Psoas muscle (tissue), 8 donors: ENCODE data around the gene KCP. TPM values are rescaled to one million over a fixed set of nuclear protein-coding genes. Genes with fewer than 3 reads are reported as not detected.

Experiments
- ATAC-seq, 4 donors: fragments of 200-7000 bp; cut with Tn5 transposase; one replicate each; pipeline ENCODE4 v1.9.1; 2020; ENCODE audit warnings: moderate library complexity in 3 of 4, mild to moderate bottlenecking in 2 of 4
- DNase-seq, 2 donors: peaks; one replicate each; pipeline ENCODE4 v3.0.0-alpha.2; 2020
- H3K27ac ChIP-seq: fragments of 200-600 bp; one replicate; pipeline ENCODE4 v1.8.0; 2022
- H3K27me3 ChIP-seq, 3 donors: fragments of 200-600 bp in 1 of 3; one replicate each; pipeline versions ENCODE4 v1.6.1 to v1.8.0; 2013 to 2022; ENCODE audit warnings: low read length in 2 of 3, mild to moderate bottlenecking in 2 of 3, moderate library complexity in 1 of 3; ENCODE audit not compliant: insufficient read depth in 3 of 3
- H3K36me3 ChIP-seq, 2 donors: fragments of 200-600 bp in 1 of 2; one replicate each; pipeline versions ENCODE4 v1.6.1 to v1.8.0; 2013 to 2022; ENCODE audit warnings: low read depth in 1 of 2, mild to moderate bottlenecking in 1 of 2, moderate library complexity in 1 of 2; ENCODE audit not compliant: insufficient read depth in 1 of 2
- H3K4me1 ChIP-seq: fragments of 200-600 bp; one replicate; pipeline ENCODE4 v1.8.0; 2022
- H3K4me3 ChIP-seq: fragments of 200-600 bp; one replicate; pipeline ENCODE4 v1.8.0; 2022; ENCODE audit warnings: mild to moderate bottlenecking
- H3K9me3 ChIP-seq: fragments of 200-600 bp; one replicate; pipeline ENCODE4 v1.8.0; 2022
- WGBS, 3 donors: extraction: QIAGEN DNeasy Blood & Tissue Kit; methylation state at CpG; one replicate each; pipeline versions ENCODE4 v1.1.6 to v1.1.7; 2013; 5-methylcytosine and 5-hydroxymethylcytosine counted together
- intact Hi-C, 2 donors: fragments of 100-400 bp; cut with DNase I; formaldehyde crosslinking; loops; one replicate each; pipeline versions ENCODE4 v1.11.0 to v1.14.2; 2022
- polyA plus RNA-seq, 3 donors: library from polyadenylated mRNA; stranded (reverse); fragments of 200-250 nt; gene quantifications; one replicate each; pipeline ENCODE4 v1.2.3, GENCODE V29; 2013
- total RNA-seq, 4 donors: library from RNA; stranded (reverse); fragmentation: NEBNext Ultra II Directional in 2 of 4; extraction: Animal tissue kit (Norgen Biotek cat#: 25700) in 2 of 4; gene quantifications; one replicate each; pipeline versions ENCODE4 v1.2.1 to v1.2.4, GENCODE V29; 2021 to 2023
- TF ChIP-seq, protein P1 (sequence below): fragments of 200-600 bp; IDR thresholded peaks from one replicate; pipeline ENCODE4 v1.8.0; 2022; ENCODE audit warnings: antibody characterized with exemption
- donor health status: healthy with polysubstance abuse.
- donor health status: DM: no; HTN: no; CAD: no; lungs with moderate emphysema.
- donor health status: Bipolar disorder and iron deficiency.
- donor health status: healthy.
- donor health status: DM: yes; HTN: yes; CAD: no.
- donor health status: DM: no; HTN: no; CAD: no.
- donor health status: DM: no; HTN: no; CAD: no.
- donor health status: DM: yes; HTN: yes; CAD: no.

The KCP gene
- total and polyA plus RNA-seq, 7 donors: 0.03 to 0.34 (median 0.15) TPM

DNA sequence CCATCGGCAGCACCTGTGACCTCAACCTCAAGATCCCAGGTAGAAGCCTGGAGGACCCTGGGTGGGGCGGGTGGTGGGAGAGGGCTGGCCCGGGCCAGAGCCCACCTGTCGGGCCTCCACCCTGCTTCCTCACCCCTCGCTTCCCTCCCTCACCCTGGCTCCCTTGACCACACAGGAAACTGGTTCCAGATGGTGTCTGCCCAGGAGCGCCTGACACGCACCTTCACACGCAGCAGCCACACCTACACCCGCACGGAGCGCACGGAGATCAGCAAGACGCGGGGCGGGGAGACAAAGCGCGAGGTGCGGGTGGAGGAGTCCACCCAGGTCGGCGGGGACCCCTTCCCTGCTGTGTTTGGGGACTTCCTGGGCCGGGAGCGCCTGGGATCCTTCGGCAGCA is 56.7 kb downstream of the KCP start:
- Histone ChIP-seq H3K4me3 (no peak overlapping the region), H3K9me3 (no peaks in the 10 kb centered on the region), H3K27ac (peak overlapping the region; percentile 53), H3K36me3 (peaks cover 6 to 96% of the 10 kb centered on the region in 2 donors), H3K27me3 (no peaks in the 10 kb centered on the region), H3K4me1 (peaks cover 3% of the 10 kb centered on the region)
- ATAC-seq: no peak
- TF ChIP-seq, protein P1, sequence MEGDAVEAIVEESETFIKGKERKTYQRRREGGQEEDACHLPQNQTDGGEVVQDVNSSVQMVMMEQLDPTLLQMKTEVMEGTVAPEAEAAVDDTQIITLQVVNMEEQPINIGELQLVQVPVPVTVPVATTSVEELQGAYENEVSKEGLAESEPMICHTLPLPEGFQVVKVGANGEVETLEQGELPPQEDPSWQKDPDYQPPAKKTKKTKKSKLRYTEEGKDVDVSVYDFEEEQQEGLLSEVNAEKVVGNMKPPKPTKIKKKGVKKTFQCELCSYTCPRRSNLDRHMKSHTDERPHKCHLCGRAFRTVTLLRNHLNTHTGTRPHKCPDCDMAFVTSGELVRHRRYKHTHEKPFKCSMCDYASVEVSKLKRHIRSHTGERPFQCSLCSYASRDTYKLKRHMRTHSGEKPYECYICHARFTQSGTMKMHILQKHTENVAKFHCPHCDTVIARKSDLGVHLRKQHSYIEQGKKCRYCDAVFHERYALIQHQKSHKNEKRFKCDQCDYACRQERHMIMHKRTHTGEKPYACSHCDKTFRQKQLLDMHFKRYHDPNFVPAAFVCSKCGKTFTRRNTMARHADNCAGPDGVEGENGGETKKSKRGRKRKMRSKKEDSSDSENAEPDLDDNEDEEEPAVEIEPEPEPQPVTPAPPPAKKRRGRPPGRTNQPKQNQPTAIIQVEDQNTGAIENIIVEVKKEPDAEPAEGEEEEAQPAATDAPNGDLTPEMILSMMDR: no peak
- no peak for DNase-seq
- 84 to 87% (median 85%) methylated on average over 21 to 23 of the region's 23 CpGs for WGBS, 3 donors
- intact Hi-C loops: no loop called here

DNA sequence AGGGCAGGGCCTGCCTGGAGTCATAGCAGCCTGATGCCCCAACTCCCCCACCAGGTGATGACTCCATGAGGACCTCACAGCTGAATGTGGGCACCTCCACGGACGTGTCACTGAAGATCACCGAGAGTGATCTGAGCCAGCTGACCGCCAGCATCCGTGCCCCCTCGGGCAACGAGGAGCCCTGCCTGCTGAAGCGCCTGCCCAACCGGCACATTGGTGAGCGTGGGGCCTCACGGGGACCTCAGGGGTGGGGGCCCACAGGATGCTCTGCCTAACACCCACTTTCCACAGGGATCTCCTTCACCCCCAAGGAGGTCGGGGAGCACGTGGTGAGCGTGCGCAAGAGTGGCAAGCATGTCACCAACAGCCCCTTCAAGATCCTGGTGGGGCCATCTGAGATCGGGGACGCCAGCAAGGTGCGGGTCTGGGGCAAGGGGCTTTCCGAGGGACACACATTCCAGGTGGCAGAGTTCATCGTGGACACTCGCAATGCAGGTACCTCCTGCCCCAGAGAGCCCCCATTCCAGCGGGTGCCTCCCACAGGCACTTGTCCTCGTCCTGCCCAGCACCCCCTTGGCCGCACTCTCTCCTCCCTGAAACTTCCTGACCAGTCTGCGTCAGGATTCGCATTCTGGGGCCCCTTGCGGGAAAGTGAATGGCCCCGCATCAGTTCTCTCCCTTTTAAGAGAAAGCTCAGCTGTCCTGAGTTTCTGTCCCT is 57.8 kb downstream of the KCP start:
- TF ChIP-seq, protein P1: no peak
- H3K27me3 ChIP-seq: no peaks in the 10 kb centered on the region
- intact Hi-C loops: loop anchor here in 1 of 2 donors (1.0 kb wide), 1 partner anchor 16 kb away; no protein-coding TSS in a partner anchor
- no peak for ATAC-seq
- H3K4me3 ChIP-seq: no peak overlapping the region
- WGBS, 3 donors: 75 to 87% (median 75%) methylated on average over 25 to 28 of the region's 28 CpGs
- no peak for DNase-seq
- no peaks in the 10 kb centered on the region for H3K9me3 ChIP-seq
- H3K27ac ChIP-seq: peak overlapping the region; percentile 53
- no peaks in the 10 kb centered on the region for H3K4me1 ChIP-seq
- peaks cover 6 to 98% of the 10 kb centered on the region in 2 donors for H3K36me3 ChIP-seq

DNA sequence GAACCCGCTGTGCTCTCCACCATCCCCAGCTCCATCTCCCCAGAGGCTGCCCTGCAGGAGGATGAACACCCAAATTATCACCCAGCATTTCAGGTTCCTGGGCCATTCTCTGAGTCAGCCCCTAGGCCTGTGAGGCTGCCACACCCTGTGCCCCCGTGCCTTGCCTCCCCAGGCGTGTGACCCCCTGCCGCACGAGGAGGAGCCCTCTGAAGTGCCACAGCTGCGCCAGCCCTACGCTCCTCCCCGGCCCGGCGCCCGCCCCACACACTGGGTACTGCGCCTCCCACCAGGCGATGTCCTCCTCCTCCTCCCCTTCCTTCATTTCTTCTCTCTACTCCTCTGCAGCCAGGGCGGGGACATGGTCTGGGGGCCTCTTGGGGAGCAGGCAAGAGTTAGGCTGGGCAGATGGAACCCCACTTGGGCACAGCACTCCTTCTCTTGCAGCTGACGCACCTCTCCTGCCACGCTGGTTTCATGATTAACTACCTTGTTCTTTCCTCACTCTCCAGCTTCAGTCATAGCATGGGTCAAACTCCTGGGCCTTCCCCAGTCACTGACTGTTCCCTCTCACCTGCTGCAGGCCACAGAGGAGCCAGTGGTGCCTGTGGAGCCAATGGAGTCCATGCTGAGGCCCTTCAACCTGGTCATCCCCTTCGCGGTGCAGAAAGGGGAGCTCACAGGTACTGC is 60.6 kb downstream of the KCP start:
- DNase-seq: no peak
- Histone ChIP-seq H3K4me1 (no peaks in the 10 kb centered on the region), H3K4me3 (no peak overlapping the region), H3K27me3 (no peaks in the 10 kb centered on the region), H3K36me3 (peaks cover 4 to 100% of the 10 kb centered on the region in 2 donors), H3K27ac (peak overlapping the region; percentile 58), H3K9me3 (no peaks in the 10 kb centered on the region)
- TF ChIP-seq, protein P1: no peak
- intact Hi-C loops: no loop called here
- 79 to 86% (median 84%) methylated on average over 14 to 18 of the region's 18 CpGs for WGBS, 3 donors
- peak in 1 of 4 donors; percentile 0 for ATAC-seq

DNA sequence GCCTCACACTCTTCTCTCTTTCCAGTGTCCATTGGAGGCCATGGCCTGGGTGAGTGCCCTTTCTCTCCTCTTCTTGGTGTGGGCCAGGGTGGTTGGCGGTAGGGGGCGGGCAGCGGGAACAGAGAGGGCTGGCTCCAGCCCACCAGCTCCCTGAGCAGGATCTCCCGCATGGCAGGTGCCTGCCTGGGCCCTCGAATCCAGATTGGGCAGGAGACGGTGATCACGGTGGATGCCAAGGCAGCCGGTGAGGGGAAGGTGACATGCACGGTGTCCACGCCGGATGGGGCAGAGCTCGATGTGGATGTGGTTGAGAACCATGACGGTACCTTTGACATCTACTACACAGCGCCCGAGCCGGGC is 61.4 kb downstream of the KCP start:
- TF ChIP-seq, protein P1: no peak
- no peak overlapping the region for H3K4me3 ChIP-seq
- H3K27me3 ChIP-seq: no peaks in the 10 kb centered on the region
- 60 to 83% (median 76%) methylated on average over 16 of the region's 16 CpGs for WGBS, 3 donors
- ATAC-seq (no peak), DNase-seq (no peak)
- intact Hi-C loops: no loop called here
- H3K27ac ChIP-seq: peak overlapping the region; percentile 58
- no peaks in the 10 kb centered on the region for H3K4me1 ChIP-seq
- peaks cover 4 to 100% of the 10 kb centered on the region in 2 donors for H3K36me3 ChIP-seq
- no peaks in the 10 kb centered on the region for H3K9me3 ChIP-seq
